GM18508 (cell line): ENCODE data around the gene SORCS2.

Source experiments
- ATAC-seq: cut with Tn5 transposase; IDR thresholded peaks from one replicate; pipeline ENCODE4 v1.9.1; 2021; ENCODE audit warnings: moderate number of reproducible peaks; ENCODE audit not compliant: insufficient read depth, unreplicated experiment

Gene SORCS2

GRCh38 chr4:7192252-7193029 lies at the start of gene SORCS2:
TSS of gene SORCS2 (plus strand) at chr4:7192538.
- ATAC-seq, result no peak

DNA sequence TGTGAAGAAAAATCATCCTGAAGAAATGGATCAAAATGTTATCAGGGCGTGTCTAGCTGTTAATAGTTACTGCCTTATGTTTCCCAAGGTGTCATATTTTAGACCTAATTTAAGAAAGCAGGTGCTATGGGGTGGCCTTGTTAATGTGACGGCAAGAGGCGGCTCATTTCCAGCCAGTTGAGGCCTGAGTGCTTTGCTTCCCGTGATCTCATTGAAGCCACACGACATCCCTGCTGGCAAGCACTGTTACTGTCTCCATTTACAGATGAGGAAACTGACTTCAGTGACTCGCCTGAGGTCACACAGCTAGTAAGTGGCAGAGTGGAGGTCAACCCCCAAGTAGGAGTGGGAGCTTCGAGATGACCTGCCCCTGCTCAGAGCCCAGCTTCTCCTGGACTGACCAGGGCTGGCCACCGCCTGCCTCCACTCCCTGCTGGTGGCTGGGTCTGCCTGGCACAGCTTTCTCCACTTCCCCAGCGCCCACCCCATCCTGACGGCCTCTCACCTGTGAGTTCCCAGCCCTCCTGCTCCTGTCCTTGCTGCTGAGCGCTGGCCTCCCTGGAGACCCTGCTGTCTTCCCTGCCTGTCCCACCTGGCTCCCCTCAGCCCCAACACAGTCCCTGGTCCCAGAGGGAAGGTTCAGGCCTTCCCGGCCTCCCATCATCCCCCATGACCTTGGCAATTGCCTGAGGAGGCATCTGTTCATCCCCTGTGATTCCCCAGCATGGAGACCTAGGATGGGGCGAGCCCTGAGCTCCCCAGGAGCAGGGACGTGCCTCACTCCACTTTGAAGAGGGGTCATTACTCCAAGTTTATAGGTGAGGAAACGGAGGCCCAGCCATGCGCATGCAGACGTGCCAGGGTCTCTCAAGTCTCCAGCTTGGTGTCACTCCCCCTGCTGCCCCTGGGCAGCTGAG lies 47.7 kb upstream of the SORCS2 start:
- ATAC-seq, result no peak

GRCh38 chr4:7145291-7145934 lies 46.9 kb upstream of the SORCS2 start:
- ATAC-seq, result no peak

GRCh38 chr4:7146059-7146785 lies 46.1 kb upstream of the SORCS2 start:
- ATAC-seq, result no peak

DNA sequence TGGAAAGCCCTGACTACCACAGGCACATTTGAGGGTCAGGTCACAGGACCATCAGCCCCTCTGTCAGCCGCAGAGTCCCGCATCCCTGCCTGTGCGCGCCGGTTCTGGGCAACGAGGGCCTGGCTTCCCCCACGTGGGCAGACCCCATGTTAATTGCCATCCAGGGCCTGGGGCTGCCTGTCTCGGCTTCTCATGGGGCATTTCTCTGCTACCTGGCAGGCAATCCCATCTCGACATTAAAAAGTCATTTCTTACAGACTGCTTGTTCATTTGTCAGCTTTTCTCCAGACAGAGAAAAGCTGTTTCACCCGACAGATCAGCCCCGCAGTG lies 45.6 kb upstream of the SORCS2 start:
- ATAC-seq, result no peak

GRCh38 chr4:7147261-7147660 lies 45.1 kb upstream of the SORCS2 start:
- no peak for ATAC-seq

DNA sequence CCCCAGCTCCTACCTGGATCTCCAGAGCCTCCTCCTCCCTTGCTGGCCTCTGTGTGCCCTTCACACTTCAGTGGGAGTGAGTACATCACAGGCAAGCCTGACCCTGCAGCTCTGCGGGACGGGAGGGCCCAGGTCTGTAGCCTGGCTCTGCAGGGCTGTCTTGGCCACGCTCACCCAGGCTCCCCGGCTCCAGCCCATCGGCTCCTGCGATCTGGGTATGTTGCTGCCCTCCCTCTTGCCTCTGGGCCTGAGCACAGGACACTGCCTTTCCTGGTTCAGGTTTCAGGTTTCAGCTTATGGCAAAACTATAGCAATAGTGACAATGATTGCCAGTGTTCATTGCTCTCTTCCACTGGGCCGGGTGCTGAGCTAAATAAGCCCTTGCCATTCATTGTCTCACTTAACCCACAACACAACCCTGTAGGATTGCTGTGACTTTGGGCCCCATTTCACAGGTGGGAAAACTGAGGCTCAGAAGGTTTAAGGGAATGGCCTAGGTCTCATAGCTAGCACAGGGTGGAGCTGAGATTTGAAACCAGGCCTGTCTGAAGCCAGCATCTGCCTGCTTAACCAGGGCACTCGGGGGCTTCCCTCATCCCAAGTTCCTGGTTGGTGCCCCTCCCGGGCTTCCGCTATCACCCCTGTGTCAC lies 44.6 kb upstream of the SORCS2 start:
- ATAC-seq, result no peak

DNA sequence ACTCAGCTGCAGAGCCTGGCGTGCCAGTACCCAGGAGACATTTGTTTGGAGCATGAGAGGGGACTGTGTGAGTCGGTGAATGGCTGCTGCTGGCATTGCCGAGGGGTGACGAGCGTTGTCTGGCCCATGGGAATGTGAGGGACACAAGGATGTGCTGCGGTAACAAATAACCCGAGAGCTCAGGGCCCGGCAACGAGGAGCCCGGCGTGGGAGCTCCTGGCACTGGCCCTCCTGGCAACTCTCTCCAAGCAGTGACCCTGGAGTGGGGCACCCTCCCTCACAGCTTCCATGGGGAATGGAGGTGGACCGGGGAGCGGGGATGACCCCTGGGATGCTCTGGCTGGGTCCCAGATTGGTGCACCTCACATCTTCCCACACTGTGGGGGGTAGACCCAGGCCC lies 44.0 kb upstream of the SORCS2 start:
- no peak for ATAC-seq

DNA sequence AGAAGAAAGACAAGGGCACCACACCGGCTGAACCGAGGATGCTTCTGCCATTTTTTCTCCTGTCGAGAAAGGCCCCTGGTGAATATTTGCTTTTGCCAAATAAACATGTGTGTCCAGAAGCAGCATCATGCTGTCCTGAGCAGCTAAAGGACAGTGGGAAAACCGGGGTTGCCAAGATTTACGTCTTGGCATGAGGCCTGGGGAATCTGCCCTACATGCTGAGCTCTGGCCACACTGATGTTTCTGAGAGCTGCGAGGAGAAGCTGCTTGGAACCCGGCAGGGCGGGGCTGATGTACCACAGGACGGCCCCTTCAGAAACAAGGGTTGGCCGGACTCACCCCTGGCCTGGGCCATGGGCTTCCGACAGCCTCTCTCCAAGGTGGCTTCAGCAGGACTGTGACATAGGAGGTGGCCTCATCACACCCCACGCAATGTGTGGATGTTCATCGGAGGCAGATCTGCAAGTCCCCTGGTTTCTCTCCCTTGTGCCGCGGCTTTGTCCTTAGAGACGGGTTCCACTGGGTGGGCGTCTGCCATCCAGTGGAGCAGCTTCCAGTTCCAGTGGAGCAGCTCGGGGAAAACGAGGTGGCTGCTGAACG lies 42.2 kb upstream of the SORCS2 start:
- no peak for ATAC-seq

- ATAC-seq, result no peak
Observed at GRCh38 chr4:7151668-7152227, 40.6 kb upstream of the SORCS2 start.

DNA sequence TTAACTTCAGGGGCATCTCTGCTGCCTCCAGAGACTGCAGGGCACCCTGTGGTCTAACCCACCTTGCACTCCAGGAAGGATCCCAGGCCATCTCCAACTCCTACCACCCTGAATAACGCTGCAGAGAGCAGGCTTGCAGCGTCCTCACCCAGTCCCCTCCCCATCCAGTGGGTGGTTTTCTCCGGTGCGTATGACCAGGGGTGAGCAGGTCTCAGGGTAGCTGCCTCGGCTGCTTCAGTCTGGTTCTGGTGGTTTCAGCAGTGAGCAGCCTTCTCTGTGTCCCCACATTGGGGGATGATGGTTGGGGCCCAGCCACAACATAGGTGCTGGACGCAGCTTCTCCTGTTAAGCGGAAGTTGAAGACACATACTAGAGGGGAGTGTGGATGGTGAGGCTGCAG lies 38.6 kb upstream of the SORCS2 start:
- no peak for ATAC-seq

DNA sequence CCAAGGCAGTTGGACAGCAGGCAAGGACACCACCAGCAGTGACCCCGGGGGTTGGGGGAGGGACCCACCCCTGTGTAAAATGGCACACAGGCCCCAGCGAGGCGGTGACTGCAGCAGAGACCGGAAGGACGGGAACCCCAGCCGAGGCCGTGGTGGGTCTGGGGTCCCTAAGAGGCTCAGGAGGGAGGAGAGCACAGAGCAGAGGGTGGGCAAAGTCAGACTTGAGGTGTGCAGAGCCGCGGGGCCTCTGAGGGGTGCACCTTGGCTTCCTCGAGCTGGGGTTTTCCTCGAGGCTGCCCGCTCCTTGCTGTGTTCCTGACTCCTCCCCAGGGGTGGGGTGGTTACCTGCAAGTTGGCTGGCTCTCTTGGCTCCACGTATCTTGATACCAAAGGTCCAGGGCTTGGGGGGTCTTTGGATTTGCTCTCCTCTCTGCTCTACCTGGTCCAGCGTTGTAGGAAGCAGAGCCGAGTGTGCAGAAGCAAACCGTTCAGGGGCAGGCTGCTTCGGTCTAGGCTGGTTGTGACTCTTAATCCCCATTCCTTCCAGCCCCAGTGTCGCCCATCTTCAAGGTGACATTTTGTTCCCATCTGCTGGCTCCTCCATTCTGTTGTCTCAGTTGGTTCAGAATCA lies 37.9 kb upstream of the SORCS2 start:
- ATAC-seq, result no peak

DNA sequence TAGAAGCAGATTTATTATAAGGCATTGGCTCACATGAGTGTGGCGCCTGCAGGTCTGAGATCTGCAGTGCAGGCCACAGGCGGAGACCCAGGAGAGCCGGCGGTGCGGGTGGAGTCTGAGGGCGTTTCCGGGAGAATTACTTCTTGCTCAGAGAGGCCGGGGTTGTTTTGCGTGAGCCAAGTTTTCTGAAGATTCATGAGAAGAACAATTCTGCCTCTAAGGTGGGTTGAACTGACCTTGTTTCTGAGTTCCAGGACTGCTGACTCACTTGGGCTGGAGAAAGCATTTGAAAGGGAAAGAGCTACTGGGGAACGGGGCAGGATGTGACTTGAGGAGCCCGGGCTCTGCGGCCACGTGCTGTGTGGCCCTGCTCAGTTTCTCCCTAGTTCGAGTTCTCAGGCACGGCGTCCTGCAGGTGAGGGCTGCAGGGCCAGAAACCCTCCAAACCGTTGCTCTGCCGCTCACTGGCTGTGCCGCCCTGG lies 36.7 kb upstream of the SORCS2 start:
- no peak for ATAC-seq

GRCh38 chr4:7156328-7156727 lies 36.0 kb upstream of the SORCS2 start:
- no peak for ATAC-seq

- ATAC-seq, result no peak
Observed at GRCh38 chr4:7156761-7157488, 35.4 kb upstream of the SORCS2 start.

DNA sequence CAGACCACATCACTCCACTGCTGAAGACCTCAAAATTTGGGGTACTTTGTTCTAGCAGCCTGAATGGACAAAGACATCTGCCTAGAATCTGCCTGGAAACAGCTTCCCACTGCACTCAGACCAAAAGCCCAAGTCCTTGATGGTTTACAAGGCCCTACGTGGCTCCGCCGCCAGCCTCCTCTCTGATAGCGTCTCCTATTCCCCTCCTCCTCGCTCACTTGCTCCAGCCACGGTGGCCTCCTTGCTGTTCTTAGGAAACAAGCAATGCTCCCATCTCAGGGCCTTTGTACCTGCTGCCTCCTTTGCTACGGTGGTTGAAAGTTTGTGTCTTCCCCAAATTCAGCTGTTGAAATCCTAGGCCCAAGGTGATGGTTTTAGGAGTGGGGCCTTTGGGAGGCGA lies 34.7 kb upstream of the SORCS2 start:
- ATAC-seq, result no peak

- no peak for ATAC-seq
Observed at GRCh38 chr4:7158081-7158750, 34.1 kb upstream of the SORCS2 start.

GRCh38 chr4:7158991-7159390 lies 33.3 kb upstream of the SORCS2 start:
- no peak for ATAC-seq
